Nephron (organoid): ENCODE results near the gene ZNRF1.

ENCODE experiments used
- H3K27ac Mint-ChIP-seq, 3 experiments: 2 replicates each; pipeline ENCODE4 v1.8.0; 2020; ENCODE audit warnings: mixed read lengths in 3 of 3, mild to moderate bottlenecking in 2 of 3, moderate library complexity in 1 of 3
- H3K27me3 Mint-ChIP-seq: 2 replicates; pipeline ENCODE4 v1.8.0; 2021; ENCODE audit warnings: low read depth, mild to moderate bottlenecking, moderate library complexity, mixed read lengths
- H3K36me3 Mint-ChIP-seq: 2 replicates; pipeline ENCODE4 v1.8.0; 2020; ENCODE audit warnings: low read depth, mixed read lengths
- H3K4me1 Mint-ChIP-seq: 2 replicates; pipeline ENCODE4 v1.8.0; 2020; ENCODE audit warnings: mixed read lengths
- H3K4me3 Mint-ChIP-seq, 3 experiments: 2 replicates each; pipeline ENCODE4 v1.8.0; 2020; ENCODE audit warnings: mild to moderate bottlenecking in 3 of 3, mixed read lengths in 3 of 3, moderate library complexity in 2 of 3
- H3K9me3 Mint-ChIP-seq: 2 replicates; pipeline ENCODE4 v1.8.0; 2020; ENCODE audit warnings: mixed read lengths
- TF ChIP-seq, protein P1 (sequence below), 3 experiments: fragments of 200-600 bp; sonication (generic); IDR thresholded peaks; one replicate each; pipeline ENCODE4 v1.5.0; 2021; ENCODE audit warnings: antibody characterized with exemption in 3 of 3; ENCODE audit not compliant: unreplicated experiment in 3 of 3

Gene ZNRF1

DNA sequence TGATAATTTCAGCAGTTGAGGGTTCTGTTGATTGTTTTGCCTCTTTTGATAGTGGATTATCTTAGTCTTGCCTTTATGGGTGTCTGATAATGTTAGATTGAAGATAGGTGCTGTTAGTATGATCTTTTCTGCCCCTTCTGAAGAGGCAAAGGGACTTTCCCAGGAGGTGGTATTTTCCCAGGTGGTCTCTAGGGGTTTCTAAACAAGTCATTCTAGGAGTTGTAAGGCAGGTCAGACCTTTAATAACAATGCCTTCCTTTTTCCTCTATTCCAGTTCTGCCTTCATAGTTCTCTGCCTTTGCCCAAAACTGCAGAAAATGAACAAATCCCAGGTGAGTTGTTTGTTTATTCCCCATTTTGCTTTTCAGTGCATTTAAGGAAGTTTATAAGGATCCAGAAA, 153.8 kb downstream of the ZNRF1 start:
- peaks cover 59% of the 10 kb centered on the region for H3K9me3 Mint-ChIP-seq
- TF ChIP-seq, protein P1, sequence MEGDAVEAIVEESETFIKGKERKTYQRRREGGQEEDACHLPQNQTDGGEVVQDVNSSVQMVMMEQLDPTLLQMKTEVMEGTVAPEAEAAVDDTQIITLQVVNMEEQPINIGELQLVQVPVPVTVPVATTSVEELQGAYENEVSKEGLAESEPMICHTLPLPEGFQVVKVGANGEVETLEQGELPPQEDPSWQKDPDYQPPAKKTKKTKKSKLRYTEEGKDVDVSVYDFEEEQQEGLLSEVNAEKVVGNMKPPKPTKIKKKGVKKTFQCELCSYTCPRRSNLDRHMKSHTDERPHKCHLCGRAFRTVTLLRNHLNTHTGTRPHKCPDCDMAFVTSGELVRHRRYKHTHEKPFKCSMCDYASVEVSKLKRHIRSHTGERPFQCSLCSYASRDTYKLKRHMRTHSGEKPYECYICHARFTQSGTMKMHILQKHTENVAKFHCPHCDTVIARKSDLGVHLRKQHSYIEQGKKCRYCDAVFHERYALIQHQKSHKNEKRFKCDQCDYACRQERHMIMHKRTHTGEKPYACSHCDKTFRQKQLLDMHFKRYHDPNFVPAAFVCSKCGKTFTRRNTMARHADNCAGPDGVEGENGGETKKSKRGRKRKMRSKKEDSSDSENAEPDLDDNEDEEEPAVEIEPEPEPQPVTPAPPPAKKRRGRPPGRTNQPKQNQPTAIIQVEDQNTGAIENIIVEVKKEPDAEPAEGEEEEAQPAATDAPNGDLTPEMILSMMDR (IDR thresholded peaks at IDR 0.05; ENCODE audit: unreplicated experiment in 3 of 3), result no peak
- peak overlapping the region in 2 of 3 experiments; percentile 32 to 66 for H3K4me3 Mint-ChIP-seq
- no peak overlapping the region for H3K27ac Mint-ChIP-seq
- peaks cover 5% of the 10 kb centered on the region for H3K4me1 Mint-ChIP-seq
- H3K27me3 Mint-ChIP-seq, result no peaks in the 10 kb centered on the region
- H3K36me3 Mint-ChIP-seq, result peaks cover 84% of the 10 kb centered on the region

DNA sequence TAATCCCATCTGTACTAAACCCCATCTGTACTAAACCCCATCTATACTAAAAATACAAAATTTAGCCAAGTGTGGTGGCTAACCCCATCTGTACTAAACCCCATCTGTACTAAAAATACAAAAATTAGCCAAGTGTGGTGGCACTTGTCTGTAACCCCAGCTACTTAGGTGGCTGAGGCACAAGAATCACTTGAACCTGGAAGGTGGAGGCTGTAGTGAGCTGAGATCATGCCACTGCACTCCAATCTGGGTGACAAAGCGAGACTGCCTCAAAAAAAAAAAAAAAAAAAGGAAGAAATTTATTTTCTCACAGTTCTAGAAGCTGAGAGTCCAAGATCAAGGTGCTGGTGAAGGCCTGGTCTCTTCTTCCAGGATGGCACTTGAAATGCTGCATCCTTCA, 161.6 kb downstream of the ZNRF1 start:
- Mint-ChIP-seq H3K4me1 (no peaks in the 10 kb centered on the region), H3K27me3 (peaks cover 3% of the 10 kb centered on the region), H3K4me3 (no peak overlapping the region), H3K36me3 (peaks cover 95% of the 10 kb centered on the region), H3K27ac (no peak overlapping the region), H3K9me3 (peaks cover 69% of the 10 kb centered on the region)
- TF ChIP-seq, protein P1 (IDR thresholded peaks at IDR 0.05; ENCODE audit: unreplicated experiment in 3 of 3), result no peak
